Body of pancreas (tissue), 4 donors: Measurements from ENCODE around the gene C4orf51.

Experiments
- CTCF ChIP-seq, 7 experiments: fragments of 450-650 bp in 4 of 7; fragments of 200-600 bp in 3 of 7; sonication (generic) in 3 of 7; IDR thresholded peaks; one replicate each; pipeline ENCODE4 v1.5.1; 2016 to 2019; ENCODE audit warnings: antibody characterized with exemption in 7 of 7
- POLR2A ChIP-seq, 3 donors: fragments of 450-650 bp; IDR thresholded peaks; one replicate each; pipeline ENCODE4 v1.6.1; 2016; ENCODE audit warnings: antibody characterized with exemption in 3 of 3, mild to moderate bottlenecking in 2 of 3

- no peak for TF ChIP-seq CTCF (IDR thresholded peaks at IDR 0.05)
- TF ChIP-seq POLR2A (IDR thresholded peaks at IDR 0.05) = no peak
Measured at GRCh38 chr4:145720656-145721055, 40.7 kb downstream of the C4orf51 start.
